CD4-positive, alpha-beta memory T cell (primary cell): ENCODE data around the gene MOB3B. TPM values are rescaled to one million over a fixed set of nuclear protein-coding genes. Genes with fewer than 3 reads are reported as not detected.

Experiments
- CTCF ChIA-PET: fragments of 350-600 bp; sonication (Branson Sonifier 250); formaldehyde crosslinking; loops from one replicate; lab custom pipeline; 2021; ENCODE audit warnings: inconsistent platforms; ENCODE audit not compliant: partially characterized antibody; lab: Charles Lee
- POLR2A ChIA-PET: fragments of 350-600 bp; sonication (Branson Sonifier 250); formaldehyde crosslinking; loops from one replicate; lab custom pipeline; 2021; ENCODE audit not compliant: partially characterized antibody; lab: Charles Lee
- DNase-seq, 5 donors: peaks; one replicate each; pipeline versions ENCODE4 v3.0.0 to v3.0.0-alpha.2; 2020 to 2022; ENCODE audit warnings: mixed read lengths in 1 of 5
- H3K27ac ChIP-seq: one replicate; pipeline ENCODE4 v1.7.0; 2013; ENCODE audit warnings: low read depth, low read length
- H3K27me3 ChIP-seq: 2 replicates; pipeline ENCODE4 v1.7.0; 2013; ENCODE audit warnings: mild to moderate bottlenecking, low read length, moderate library complexity; ENCODE audit not compliant: insufficient read depth
- H3K36me3 ChIP-seq: 2 replicates; pipeline ENCODE4 v1.7.0; 2013; ENCODE audit warnings: mild to moderate bottlenecking, low read length, moderate library complexity; ENCODE audit not compliant: insufficient read depth
- H3K4me1 ChIP-seq: 2 replicates; pipeline ENCODE4 v1.7.0; 2013; ENCODE audit warnings: mild to moderate bottlenecking, low read length, moderate library complexity; ENCODE audit not compliant: insufficient read depth
- H3K4me3 ChIP-seq, 2 donors: one replicate each; pipeline ENCODE4 v1.7.0; 2013; ENCODE audit warnings: low read length in 2 of 2, mild to moderate bottlenecking in 1 of 2
- H3K9me3 ChIP-seq, 2 donors: one replicate each; pipeline ENCODE4 v1.7.0; 2013; ENCODE audit warnings: low read length in 2 of 2, control low read depth in 1 of 2; ENCODE audit not compliant: control insufficient read depth in 1 of 2
- H3K27ac Mint-ChIP-seq, 7 donors: one replicate each; pipeline ENCODE4 v1.8.0; 2020 to 2021; ENCODE audit warnings: mixed read lengths in 7 of 7, mild to moderate bottlenecking in 6 of 7, inconsistent platforms in 3 of 7, moderate library complexity in 3 of 7
- H3K27me3 Mint-ChIP-seq, 2 donors: one replicate each; pipeline ENCODE4 v1.8.0; 2020 to 2021; ENCODE audit warnings: mixed read lengths in 2 of 2
- H3K36me3 Mint-ChIP-seq, 2 donors: one replicate each; pipeline ENCODE4 v1.8.0; 2020 to 2021; ENCODE audit warnings: mixed read lengths in 2 of 2, inconsistent platforms in 1 of 2, mild to moderate bottlenecking in 1 of 2
- H3K4me1 Mint-ChIP-seq, 4 donors: one replicate each; pipeline ENCODE4 v1.8.0; 2020 to 2021; ENCODE audit warnings: mixed read lengths in 4 of 4, mild to moderate bottlenecking in 1 of 4
- H3K4me3 Mint-ChIP-seq, 8 donors: one replicate each; pipeline ENCODE4 v1.8.0; 2020 to 2021; ENCODE audit warnings: mixed read lengths in 8 of 8, mild to moderate bottlenecking in 7 of 8, moderate library complexity in 6 of 8, inconsistent platforms in 3 of 8
- H3K9me3 Mint-ChIP-seq, 8 donors: one replicate each; pipeline ENCODE4 v1.8.0; 2020 to 2021; ENCODE audit warnings: mixed read lengths in 8 of 8, mild to moderate bottlenecking in 5 of 8, inconsistent platforms in 3 of 8, moderate library complexity in 1 of 8
- intact Hi-C: fragments of 100-400 bp; cut with micrococcal nuclease; formaldehyde crosslinking; loops from one replicate; pipeline ENCODE4 v1.15.1; 2023
- polyA plus RNA-seq, 2 donors: library from polyadenylated mRNA; unstranded; fragments of 300-500 nt; fragmentation: Illumina TruSeq; gene quantifications; one replicate each; pipeline ENCODE4 v1.2.3, GENCODE V29; 2021
- total RNA-seq, 2 experiments: library from RNA; stranded (reverse); gene quantifications; one replicate each; pipeline ENCODE4 v1.2.3, GENCODE V29; 2021

The MOB3B gene
- under 1 TPM; 0.53 to 0.64 TPM for total RNA-seq
- under 1 TPM; 0.05 to 0.16 TPM for polyA plus RNA-seq

DNA sequence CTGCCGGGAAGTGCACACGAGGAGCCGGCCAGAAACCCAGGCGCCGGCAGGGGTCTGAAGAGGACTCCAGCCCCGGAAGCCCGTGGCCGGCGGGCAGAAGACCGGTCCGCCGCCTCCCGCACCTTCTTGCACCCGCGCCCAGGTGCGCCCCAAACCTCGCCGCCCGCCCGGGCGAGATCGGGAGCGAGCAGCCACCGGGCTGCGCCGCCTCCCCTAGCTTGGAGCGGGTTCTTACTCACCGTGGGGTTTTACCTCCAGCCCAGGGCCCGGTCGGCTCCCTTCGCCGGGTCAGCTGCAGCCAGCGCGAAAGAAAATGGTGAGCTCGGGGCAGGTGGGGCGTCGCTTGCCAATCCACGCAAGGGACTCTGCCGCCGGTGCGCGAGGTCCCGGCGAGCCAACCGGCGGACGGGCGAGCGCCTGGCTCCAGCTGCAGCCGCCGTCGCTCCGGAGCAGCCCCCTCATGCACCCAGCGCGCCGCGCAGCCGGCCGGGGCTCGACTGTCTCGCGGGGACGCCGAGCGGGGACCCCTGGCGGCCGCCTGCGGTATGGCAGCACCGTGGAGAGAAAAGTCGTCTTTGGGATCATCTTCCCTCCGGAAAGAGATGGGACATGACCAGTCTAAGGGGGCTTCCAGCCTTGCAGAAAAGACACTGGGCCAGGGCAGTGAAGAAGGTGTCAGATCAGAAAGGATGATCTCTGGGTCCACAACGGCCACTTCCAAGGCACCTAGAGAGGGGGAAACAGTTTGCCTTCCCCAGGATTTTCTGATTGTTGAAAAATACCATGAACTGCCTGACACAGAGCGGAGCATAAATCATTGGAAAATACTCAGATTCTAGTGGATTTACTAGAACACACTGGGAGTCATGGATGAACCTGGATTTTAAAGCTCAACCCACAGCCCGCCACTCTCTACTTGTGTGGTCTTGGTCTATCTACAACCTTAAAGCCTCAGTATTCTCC, at the start of gene MOB3B:
Gene MOB3B (minus strand): TSS at position 499 of the 963 bp plus-strand sequence. CDS start 74,264 bp downstream, outside the sequence.
- H3K4me1 ChIP-seq = peaks cover 3% of the 10 kb centered on the region
- ChIA-PET POLR2A (interaction anchor here (1.0 to 1.6 kb wide), 2 partner anchors 43 to 45 kb away, joined by 3 to 8 read pairs; partner anchors contain the start of gene C9orf72), CTCF (interaction anchor here (0.7 to 4.0 kb wide), 18 partner anchors 11 to 247 kb away, joined by 3 to 55 read pairs (median 4); partner anchors contain the start of gene C9orf72)
- H3K27me3 Mint-ChIP-seq = peaks cover 0 to 4% of the 10 kb centered on the region in 2 donors
- H3K27ac Mint-ChIP-seq = peak within 1 kb of the TSS in 5 of 7 donors; percentile 43 to 89 (median 71)
- H3K4me3 ChIP-seq = peak within 1 kb of the TSS; percentile 37 to 68
- DNase-seq = peak; percentile 65 to 70 (median 67)
- H3K36me3 ChIP-seq = no peaks in the 10 kb centered on the region
- peaks cover 5% of the 10 kb centered on the region for H3K27me3 ChIP-seq
- intact Hi-C loops = loop anchor here (1.0 kb wide), 2 partner anchors 44 to 196 kb away; partner anchors contain the start of gene C9orf72
- H3K36me3 Mint-ChIP-seq = peaks cover 0 to 6% of the 10 kb centered on the region in 2 donors
- no peaks in the 10 kb centered on the region for H3K9me3 ChIP-seq
- peak within 1 kb of the TSS; percentile 88 to 98 (median 92) for H3K4me3 Mint-ChIP-seq
- H3K4me1 Mint-ChIP-seq = peaks cover 3 to 8% (median 5%) of the 10 kb centered on the region in 4 donors
- H3K27ac ChIP-seq = peak within 1 kb of the TSS; percentile 34
- H3K9me3 Mint-ChIP-seq = no peaks in the 10 kb centered on the region

GRCh38 chr9:27573634-27574590, 44.3 kb upstream of the MOB3B start:
- peaks cover 0 to 11% (median 6%) of the 10 kb centered on the region in 8 donors for H3K9me3 Mint-ChIP-seq
- POLR2A ChIA-PET = interaction anchor here (0.8 to 2.1 kb wide), 5 partner anchors 12 to 627 kb away, joined by 3 to 12 read pairs (median 5); partner anchors contain the start of genes MOB3B and PLAA
- H3K36me3 Mint-ChIP-seq = peaks cover 2 to 12% of the 10 kb centered on the region in 2 donors
- peak overlapping the region; percentile 98 to 100 (median 99) for H3K27ac Mint-ChIP-seq
- peaks cover 15 to 37% (median 22%) of the 10 kb centered on the region in 4 donors for H3K4me1 Mint-ChIP-seq
- intact Hi-C loops = loop anchor here (1.0 to 2.0 kb wide), 3 partner anchors 45 to 682 kb away; partner anchors contain the start of genes CAAP1, MOB3B and PLAA
- CTCF ChIA-PET = interaction anchor here (1.0 to 1.7 kb wide), 3 partner anchors 28 to 241 kb away, joined by 4 to 5 read pairs (median 4); partner anchors contain the start of gene MOB3B
- Histone ChIP-seq H3K9me3 (no peaks in the 10 kb centered on the region), H3K27ac (peak overlapping the region; percentile 94), H3K4me3 (peak overlapping the region; percentile 49 to 78), H3K27me3 (no peaks in the 10 kb centered on the region), H3K4me1 (peaks cover 14% of the 10 kb centered on the region), H3K36me3 (no peaks in the 10 kb centered on the region)
- peaks cover 0 to 5% of the 10 kb centered on the region in 2 donors for H3K27me3 Mint-ChIP-seq
- peak overlapping the region; percentile 94 to 99 (median 98) for H3K4me3 Mint-ChIP-seq
- DNase-seq = peak; percentile 96 to 99 (median 98)

DNA sequence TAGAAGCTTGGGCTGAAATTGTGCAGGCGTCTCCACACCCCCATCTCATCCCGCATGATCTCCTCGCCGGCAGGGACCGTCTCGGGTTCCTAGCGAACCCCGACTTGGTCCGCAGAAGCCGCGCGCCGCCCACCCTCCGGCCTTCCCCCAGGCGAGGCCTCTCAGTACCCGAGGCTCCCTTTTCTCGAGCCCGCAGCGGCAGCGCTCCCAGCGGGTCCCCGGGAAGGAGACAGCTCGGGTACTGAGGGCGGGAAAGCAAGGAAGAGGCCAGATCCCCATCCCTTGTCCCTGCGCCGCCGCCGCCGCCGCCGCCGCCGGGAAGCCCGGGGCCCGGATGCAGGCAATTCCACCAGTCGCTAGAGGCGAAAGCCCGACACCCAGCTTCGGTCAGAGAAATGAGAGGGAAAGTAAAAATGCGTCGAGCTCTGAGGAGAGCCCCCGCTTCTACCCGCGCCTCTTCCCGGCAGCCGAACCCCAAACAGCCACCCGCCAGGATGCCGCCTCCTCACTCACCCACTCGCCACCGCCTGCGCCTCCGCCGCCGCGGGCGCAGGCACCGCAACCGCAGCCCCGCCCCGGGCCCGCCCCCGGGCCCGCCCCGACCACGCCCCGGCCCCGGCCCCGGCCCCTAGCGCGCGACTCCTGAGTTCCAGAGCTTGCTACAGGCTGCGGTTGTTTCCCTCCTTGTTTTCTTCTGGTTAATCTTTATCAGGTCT, 43.5 kb upstream of the MOB3B start, which contains the start of gene C9orf72:
Gene C9orf72 (minus strand): TSS at position 564 of the 716 bp plus-strand sequence. CDS start 6,361 bp downstream, outside the sequence.
- H3K4me1 ChIP-seq = peaks cover 14% of the 10 kb centered on the region
- H3K9me3 Mint-ChIP-seq = peaks cover 0 to 6% (median 1%) of the 10 kb centered on the region in 8 donors
- peak in 4 of 5 donors; percentile 88 to 90 (median 90) for DNase-seq
- intact Hi-C loops = loop anchor here (1.0 to 2.0 kb wide), 3 partner anchors 44 to 681 kb away; partner anchors contain the start of genes CAAP1, MOB3B and PLAA
- H3K27me3 Mint-ChIP-seq = peaks cover 0 to 5% of the 10 kb centered on the region in 2 donors
- ChIA-PET POLR2A (interaction anchor here (0.6 to 2.1 kb wide), 6 partner anchors 12 to 626 kb away, joined by 3 to 12 read pairs (median 4); partner anchors contain the start of genes MOB3B and PLAA), CTCF (interaction anchor here (1.0 to 1.7 kb wide), 3 partner anchors 27 to 240 kb away, joined by 4 to 5 read pairs (median 4); partner anchors contain the start of gene MOB3B)
- H3K27me3 ChIP-seq = no peaks in the 10 kb centered on the region
- H3K4me1 Mint-ChIP-seq = peaks cover 15 to 37% (median 22%) of the 10 kb centered on the region in 4 donors
- H3K4me3 Mint-ChIP-seq = peak within 1 kb of the TSS; percentile 94 to 99 (median 98)
- H3K27ac Mint-ChIP-seq = peak within 1 kb of the TSS; percentile 98 to 100 (median 99)
- H3K36me3 ChIP-seq = no peaks in the 10 kb centered on the region
- peaks cover 1 to 12% of the 10 kb centered on the region in 2 donors for H3K36me3 Mint-ChIP-seq
- peak within 1 kb of the TSS; percentile 49 to 78 for H3K4me3 ChIP-seq
- H3K9me3 ChIP-seq = no peaks in the 10 kb centered on the region
- H3K27ac ChIP-seq = peak within 1 kb of the TSS; percentile 94

- POLR2A ChIA-PET = interaction anchor here (0.6 to 2.1 kb wide), 5 partner anchors 11 to 625 kb away, joined by 3 to 12 read pairs (median 5); partner anchors contain the start of genes MOB3B and PLAA
- intact Hi-C loops = loop anchor here (2.0 kb wide), 1 partner anchor 626 kb away; the partner anchor contains the start of gene PLAA
Measured at GRCh38 chr9:27572566-27572917, 42.9 kb upstream of the MOB3B start.

GRCh38 chr9:27572061-27572460, 42.4 kb upstream of the MOB3B start:
- Mint-ChIP-seq H3K36me3 (peaks cover 0 to 18% of the 10 kb centered on the region in 2 donors), H3K9me3 (peaks cover 0 to 4% (median 0%) of the 10 kb centered on the region in 8 donors), H3K27me3 (peaks cover 0 to 5% of the 10 kb centered on the region in 2 donors), H3K4me3 (peak overlapping the region; percentile 94 to 99 (median 98)), H3K4me1 (peaks cover 15 to 37% (median 22%) of the 10 kb centered on the region in 4 donors), H3K27ac (peak overlapping the region; percentile 98 to 100 (median 99))
- Histone ChIP-seq H3K36me3 (no peaks in the 10 kb centered on the region), H3K27ac (peak overlapping the region; percentile 94), H3K4me3 (peak overlapping the region in 1 of 2 donors; percentile 31), H3K27me3 (no peaks in the 10 kb centered on the region), H3K4me1 (peaks cover 14% of the 10 kb centered on the region), H3K9me3 (no peaks in the 10 kb centered on the region)
- CTCF ChIA-PET = interaction anchor here (1.3 kb wide), 1 partner anchor 43 kb away, joined by 5 read pairs; the partner anchor contains the start of gene MOB3B
- DNase-seq = no peak
- intact Hi-C loops = loop anchor here (2.0 kb wide), 1 partner anchor 625 kb away; the partner anchor contains the start of gene PLAA
- POLR2A ChIA-PET = interaction anchor here (0.6 to 1.5 kb wide), 2 partner anchors 42 to 44 kb away, joined by 3 to 8 read pairs; partner anchors contain the start of gene MOB3B

More at GRCh38 chr9:27572566-27572917, 42.9 kb upstream of the MOB3B start:
- Mint-ChIP-seq H3K9me3 (peaks cover 0 to 4% (median 0%) of the 10 kb centered on the region in 8 donors), H3K4me3 (peak overlapping the region; percentile 94 to 99 (median 98)), H3K27ac (peak overlapping the region; percentile 98 to 100 (median 99)), H3K27me3 (peaks cover 0 to 5% of the 10 kb centered on the region in 2 donors), H3K36me3 (peaks cover 0 to 13% of the 10 kb centered on the region in 2 donors), H3K4me1 (peaks cover 15 to 37% (median 22%) of the 10 kb centered on the region in 4 donors)
- Histone ChIP-seq H3K27me3 (no peaks in the 10 kb centered on the region), H3K4me3 (peak overlapping the region; percentile 31 to 78), H3K9me3 (no peaks in the 10 kb centered on the region), H3K27ac (peak overlapping the region; percentile 94), H3K36me3 (no peaks in the 10 kb centered on the region), H3K4me1 (peaks cover 14% of the 10 kb centered on the region)
- DNase-seq = peak; percentile 63 to 83 (median 68)
- CTCF ChIA-PET = interaction anchor here (1.0 to 1.7 kb wide), 3 partner anchors 27 to 239 kb away, joined by 4 to 5 read pairs (median 4); partner anchors contain the start of gene MOB3B
